Stimulated activated naive B cell treated with anti-CD40 and anti-IgM and Interleukin-4, amounts not matched to agents 10 μg/mL and 1 μg/mL and 100 μg/mL, for 72 hours (primary cell): ENCODE data around the gene IFIT1B.

Source experiments
- ATAC-seq, 2 donors: fragments of 150-1000 bp; cut with Tn5 transposase; replicated peaks; 2 replicates each; pipeline ENCODE4 v1.10.0; 2021; ENCODE audit warnings: moderate library complexity in 1 of 2
- DNase-seq: peaks from one replicate; pipeline ENCODE4 v3.0.0; 2021
- H3K27ac Mint-ChIP-seq: one replicate; pipeline ENCODE4 v1.8.0; 2022; ENCODE audit warnings: mild to moderate bottlenecking, mixed read lengths
- H3K27me3 Mint-ChIP-seq, 2 donors: one replicate each; pipeline ENCODE4 v1.8.0; 2022; ENCODE audit warnings: mixed read lengths in 2 of 2
- H3K36me3 Mint-ChIP-seq, 2 donors: one replicate each; pipeline ENCODE4 v1.8.0; 2022; ENCODE audit warnings: mixed read lengths in 2 of 2, mild to moderate bottlenecking in 1 of 2
- H3K4me1 Mint-ChIP-seq, 2 donors: one replicate each; pipeline ENCODE4 v1.8.0; 2022; ENCODE audit warnings: mixed read lengths in 2 of 2, mild to moderate bottlenecking in 1 of 2
- H3K4me3 Mint-ChIP-seq, 2 donors: one replicate each; pipeline ENCODE4 v1.8.0; 2022; ENCODE audit warnings: mild to moderate bottlenecking in 2 of 2, mixed read lengths in 2 of 2, moderate library complexity in 1 of 2
- H3K9me3 Mint-ChIP-seq, 2 donors: one replicate each; pipeline ENCODE4 v1.8.0; 2022; ENCODE audit warnings: mixed read lengths in 2 of 2, mild to moderate bottlenecking in 1 of 2

Gene IFIT1B

GRCh38 chr10:89357975-89358374 lies 19.9 kb upstream of the IFIT1B start:
- H3K4me1 Mint-ChIP-seq: no peaks in the 10 kb centered on the region

GRCh38 chr10:89360157-89360556 lies 17.7 kb upstream of the IFIT1B start:
- H3K4me1 Mint-ChIP-seq: peaks cover 3 to 11% of the 10 kb centered on the region in 2 donors
- no peaks in the 10 kb centered on the region for H3K9me3 Mint-ChIP-seq
- ATAC-seq (no peak), DNase-seq (no peak)
- peaks cover 0 to 4% of the 10 kb centered on the region in 2 donors for H3K27me3 Mint-ChIP-seq
- H3K36me3 Mint-ChIP-seq: no peaks in the 10 kb centered on the region
- H3K4me3 Mint-ChIP-seq: no peak overlapping the region
- H3K27ac Mint-ChIP-seq: no peak overlapping the region

More at GRCh38 chr10:89357975-89358374, 19.9 kb upstream of the IFIT1B start:
- DNase-seq: no peak
- H3K27me3 Mint-ChIP-seq: peaks cover 0 to 4% of the 10 kb centered on the region in 2 donors
- H3K9me3 Mint-ChIP-seq: peaks cover 2 to 5% of the 10 kb centered on the region in 2 donors
- H3K4me3 Mint-ChIP-seq: no peak overlapping the region
- H3K27ac Mint-ChIP-seq: no peak overlapping the region
- no peak for ATAC-seq
- H3K36me3 Mint-ChIP-seq: peaks cover 0 to 6% of the 10 kb centered on the region in 2 donors

- Mint-ChIP-seq H3K4me3 (no peak overlapping the region), H3K27ac (no peak overlapping the region), H3K4me1 (peaks cover 5 to 11% of the 10 kb centered on the region in 2 donors), H3K27me3 (peaks cover 0 to 4% of the 10 kb centered on the region in 2 donors), H3K9me3 (no peaks in the 10 kb centered on the region), H3K36me3 (no peaks in the 10 kb centered on the region)
- DNase-seq: no peak
- ATAC-seq: no peak
Observed at GRCh38 chr10:89362929-89363328, 14.9 kb upstream of the IFIT1B start.

GRCh38 chr10:89363729-89364442 lies 14.0 kb upstream of the IFIT1B start:
- ATAC-seq (peak; percentile 63 to 67), DNase-seq (no peak)
- Mint-ChIP-seq H3K9me3 (no peaks in the 10 kb centered on the region), H3K27ac (no peak overlapping the region), H3K4me3 (no peak overlapping the region), H3K27me3 (peaks cover 0 to 4% of the 10 kb centered on the region in 2 donors), H3K36me3 (no peaks in the 10 kb centered on the region), H3K4me1 (peaks cover 5 to 11% of the 10 kb centered on the region in 2 donors)

- no peaks in the 10 kb centered on the region for H3K36me3 Mint-ChIP-seq
- H3K9me3 Mint-ChIP-seq: no peaks in the 10 kb centered on the region
- H3K4me3 Mint-ChIP-seq: no peak overlapping the region
- no peak overlapping the region for H3K27ac Mint-ChIP-seq
- no peak for DNase-seq
- peaks cover 0 to 4% of the 10 kb centered on the region in 2 donors for H3K27me3 Mint-ChIP-seq
- ATAC-seq: no peak
- peaks cover 8 to 14% of the 10 kb centered on the region in 2 donors for H3K4me1 Mint-ChIP-seq
Observed at GRCh38 chr10:89364531-89364930, 13.3 kb upstream of the IFIT1B start.

GRCh38 chr10:89367529-89367928 lies 10.3 kb upstream of the IFIT1B start:
- H3K4me1 Mint-ChIP-seq: peaks cover 8 to 16% of the 10 kb centered on the region in 2 donors
- H3K27me3 Mint-ChIP-seq: no peaks in the 10 kb centered on the region
- H3K27ac Mint-ChIP-seq: no peak overlapping the region
- DNase-seq: no peak
- no peak for ATAC-seq
- no peak overlapping the region for H3K4me3 Mint-ChIP-seq
- H3K9me3 Mint-ChIP-seq: no peaks in the 10 kb centered on the region
- H3K36me3 Mint-ChIP-seq: no peaks in the 10 kb centered on the region

GRCh38 chr10:89368129-89368528 lies 9.7 kb upstream of the IFIT1B start:
- Mint-ChIP-seq H3K36me3 (no peaks in the 10 kb centered on the region), H3K9me3 (no peaks in the 10 kb centered on the region), H3K4me1 (peaks cover 8 to 16% of the 10 kb centered on the region in 2 donors), H3K27ac (no peak overlapping the region), H3K4me3 (no peak overlapping the region), H3K27me3 (no peaks in the 10 kb centered on the region)
- DNase-seq: no peak
- no peak for ATAC-seq

- Mint-ChIP-seq H3K4me3 (no peak overlapping the region), H3K36me3 (no peaks in the 10 kb centered on the region), H3K27me3 (no peaks in the 10 kb centered on the region), H3K9me3 (no peaks in the 10 kb centered on the region), H3K4me1 (peaks cover 5 to 10% of the 10 kb centered on the region in 2 donors), H3K27ac (no peak overlapping the region)
- no peak for DNase-seq
- peak in 1 of 2 donors; percentile 48 for ATAC-seq
Observed at GRCh38 chr10:89369156-89370105, 8.4 kb upstream of the IFIT1B start.

GRCh38 chr10:89371079-89371478 lies 6.8 kb upstream of the IFIT1B start:
- Mint-ChIP-seq H3K36me3 (no peaks in the 10 kb centered on the region), H3K9me3 (no peaks in the 10 kb centered on the region), H3K27me3 (no peaks in the 10 kb centered on the region), H3K27ac (no peak overlapping the region), H3K4me3 (no peak overlapping the region), H3K4me1 (peaks cover 5% of the 10 kb centered on the region in 2 donors)
- ATAC-seq (no peak), DNase-seq (no peak)

GRCh38 chr10:89371987-89372386 lies 5.9 kb upstream of the IFIT1B start:
- Mint-ChIP-seq H3K36me3 (no peaks in the 10 kb centered on the region), H3K9me3 (no peaks in the 10 kb centered on the region), H3K4me1 (peaks cover 5% of the 10 kb centered on the region in 2 donors), H3K27me3 (no peaks in the 10 kb centered on the region), H3K27ac (no peak overlapping the region), H3K4me3 (no peak overlapping the region)
- ATAC-seq (no peak), DNase-seq (no peak)

GRCh38 chr10:89373916-89374711 lies 3.7 kb upstream of the IFIT1B start:
- H3K4me1 Mint-ChIP-seq: peaks cover 3 to 5% of the 10 kb centered on the region in 2 donors

GRCh38 chr10:89374713-89375141 lies 3.1 kb upstream of the IFIT1B start:
- no peak for DNase-seq
- no peak overlapping the region for H3K4me3 Mint-ChIP-seq
- no peak overlapping the region for H3K27ac Mint-ChIP-seq
- H3K27me3 Mint-ChIP-seq: no peaks in the 10 kb centered on the region
- no peak for ATAC-seq
- H3K4me1 Mint-ChIP-seq: no peaks in the 10 kb centered on the region
- no peaks in the 10 kb centered on the region for H3K36me3 Mint-ChIP-seq
- H3K9me3 Mint-ChIP-seq: no peaks in the 10 kb centered on the region

More at GRCh38 chr10:89373916-89374711, 3.7 kb upstream of the IFIT1B start:
- DNase-seq: no peak
- H3K27ac Mint-ChIP-seq: no peak overlapping the region
- H3K27me3 Mint-ChIP-seq: no peaks in the 10 kb centered on the region
- no peak for ATAC-seq
- no peaks in the 10 kb centered on the region for H3K36me3 Mint-ChIP-seq
- H3K9me3 Mint-ChIP-seq: no peaks in the 10 kb centered on the region
- H3K4me3 Mint-ChIP-seq: no peak overlapping the region

GRCh38 chr10:89379103-89379502 lies 1.2 kb downstream of the IFIT1B start:
- no peak overlapping the region for H3K4me3 Mint-ChIP-seq
- ATAC-seq (no peak), DNase-seq (no peak)
- no peak overlapping the region for H3K27ac Mint-ChIP-seq
- H3K9me3 Mint-ChIP-seq: no peaks in the 10 kb centered on the region
- no peaks in the 10 kb centered on the region for H3K36me3 Mint-ChIP-seq
- H3K4me1 Mint-ChIP-seq: peaks cover 4% of the 10 kb centered on the region in 2 donors
- no peaks in the 10 kb centered on the region for H3K27me3 Mint-ChIP-seq

- no peak for ATAC-seq
- H3K27ac Mint-ChIP-seq: no peak overlapping the region
- no peak overlapping the region for H3K4me3 Mint-ChIP-seq
- H3K27me3 Mint-ChIP-seq: no peaks in the 10 kb centered on the region
- no peak for DNase-seq
- H3K4me1 Mint-ChIP-seq: peaks cover 12 to 17% of the 10 kb centered on the region in 2 donors
- no peaks in the 10 kb centered on the region for H3K9me3 Mint-ChIP-seq
- H3K36me3 Mint-ChIP-seq: no peaks in the 10 kb centered on the region
Observed at GRCh38 chr10:89382757-89383156, 4.9 kb downstream of the IFIT1B start.
